SK-N-MC (cell line): ENCODE measurements around the gene GASK1A.

Source experiments
- EZH2 ChIP-seq: fragments of 200-600 bp; sonication (generic); IDR thresholded peaks from one replicate; pipeline ENCODE4 v1.6.1; 2017; ENCODE audit warnings: antibody characterized with exemption
- FOXP2 ChIP-seq: optimal IDR thresholded peaks from 2 replicates; pipeline ENCODE3; 2011; ENCODE audit warnings: mild to moderate bottlenecking, moderate library complexity; ENCODE audit not compliant: insufficient read depth; ENCODE audit errors: extremely low read length, control extremely low read depth
- POLR2AphosphoS5 ChIP-seq: IDR thresholded peaks from 2 replicates; pipeline ENCODE4 v1.6.1; 2012; ENCODE audit warnings: mild to moderate bottlenecking, low read depth, low read length, borderline replicate concordance

GRCh38 chr3:43062564-43063040 lies 83.5 kb downstream of the GASK1A start:
- TF ChIP-seq EZH2, result no peak
- TF ChIP-seq POLR2AphosphoS5, result no peak
- TF ChIP-seq FOXP2, result no peak
